CD4-positive, alpha-beta T cell treated with Interleukin-21 for 1 hour (primary cell): ENCODE data around the gene IRF5.
A peak's percentile ranks its signal among the peaks of the same experiment; 100 is the strongest.

Source experiments
- DNase-seq: peaks from one replicate; pipeline ENCODE4 v3.0.0-alpha.2; 2020

IRF5 gene, protein sequence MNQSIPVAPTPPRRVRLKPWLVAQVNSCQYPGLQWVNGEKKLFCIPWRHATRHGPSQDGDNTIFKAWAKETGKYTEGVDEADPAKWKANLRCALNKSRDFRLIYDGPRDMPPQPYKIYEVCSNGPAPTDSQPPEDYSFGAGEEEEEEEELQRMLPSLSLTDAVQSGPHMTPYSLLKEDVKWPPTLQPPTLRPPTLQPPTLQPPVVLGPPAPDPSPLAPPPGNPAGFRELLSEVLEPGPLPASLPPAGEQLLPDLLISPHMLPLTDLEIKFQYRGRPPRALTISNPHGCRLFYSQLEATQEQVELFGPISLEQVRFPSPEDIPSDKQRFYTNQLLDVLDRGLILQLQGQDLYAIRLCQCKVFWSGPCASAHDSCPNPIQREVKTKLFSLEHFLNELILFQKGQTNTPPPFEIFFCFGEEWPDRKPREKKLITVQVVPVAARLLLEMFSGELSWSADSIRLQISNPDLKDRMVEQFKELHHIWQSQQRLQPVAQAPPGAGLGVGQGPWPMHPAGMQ

DNA sequence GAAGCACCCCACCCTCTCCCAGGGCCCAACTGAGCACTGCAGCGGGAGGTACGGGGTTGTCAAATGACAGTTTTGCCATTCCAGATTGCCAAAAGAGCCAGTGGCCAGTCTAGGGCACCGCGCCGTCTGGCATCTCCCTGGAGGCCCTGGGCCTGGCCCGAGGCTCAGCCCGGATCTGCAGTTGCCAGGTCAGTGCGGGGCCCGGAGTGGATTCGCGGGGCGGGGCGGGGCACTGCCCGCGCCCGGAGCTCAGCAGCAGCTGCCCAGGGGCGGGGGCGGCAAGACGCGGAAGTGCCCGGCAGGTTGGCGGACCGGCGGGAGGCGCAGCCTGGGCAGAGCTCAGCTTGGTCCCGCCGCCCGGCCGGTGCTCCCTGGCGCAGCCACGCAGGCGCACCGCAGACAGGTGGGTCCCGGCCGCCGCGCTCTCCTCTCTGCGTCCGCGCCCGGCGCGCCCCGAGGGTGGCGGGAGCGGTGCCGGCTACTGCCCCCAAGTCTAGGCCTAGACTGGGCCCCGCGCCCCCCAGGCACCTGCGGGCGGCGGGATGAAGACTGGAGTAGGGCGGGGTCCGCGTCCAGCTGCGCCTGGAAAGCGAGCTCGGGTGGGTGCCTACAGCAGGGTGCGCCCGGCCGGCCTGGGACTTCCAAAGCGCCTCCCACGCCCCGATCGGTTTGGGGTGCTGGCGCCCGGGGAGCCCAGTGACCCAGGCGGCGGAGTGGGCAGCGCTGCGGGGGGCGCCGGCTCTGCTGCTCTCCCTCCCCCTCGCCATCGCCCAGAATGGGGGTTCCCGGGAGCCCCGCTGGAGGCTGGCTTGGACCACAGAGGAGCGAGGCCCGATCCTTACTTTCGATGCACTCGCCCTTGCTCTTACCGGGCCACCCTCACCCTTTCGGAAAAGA, at the start of gene IRF5:
Gene IRF5, plus strand, starts transcription at position 281 of the 897 bp plus-strand sequence. CDS start 4,155 bp downstream, outside the sequence.
- no peak for DNase-seq

DNA sequence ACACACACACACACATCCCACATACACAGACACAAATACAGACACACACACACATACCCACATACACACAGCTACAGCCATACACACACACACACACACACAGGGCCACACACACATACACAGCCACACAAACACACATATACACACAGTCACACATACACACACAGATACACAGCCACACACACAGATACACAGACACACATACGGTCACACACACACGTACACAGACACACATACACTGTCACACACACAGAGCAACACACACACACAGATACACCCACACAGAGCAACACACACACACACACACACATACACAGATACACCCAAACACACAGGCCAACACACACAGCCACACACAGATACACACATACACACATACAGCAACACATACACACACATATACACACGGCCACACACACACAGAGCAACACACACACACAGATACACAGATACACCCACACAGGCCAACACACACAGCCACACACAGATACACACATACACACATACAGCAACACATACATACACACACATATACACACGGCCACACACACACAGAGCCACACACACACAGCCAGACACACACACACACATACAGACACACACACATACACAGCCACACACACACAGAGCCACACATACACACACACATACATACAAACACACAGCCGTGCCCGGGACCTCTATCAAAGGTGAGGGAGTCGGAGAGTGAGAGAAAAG, 49.5 kb upstream of the IRF5 start:
- no peak for DNase-seq

DNA sequence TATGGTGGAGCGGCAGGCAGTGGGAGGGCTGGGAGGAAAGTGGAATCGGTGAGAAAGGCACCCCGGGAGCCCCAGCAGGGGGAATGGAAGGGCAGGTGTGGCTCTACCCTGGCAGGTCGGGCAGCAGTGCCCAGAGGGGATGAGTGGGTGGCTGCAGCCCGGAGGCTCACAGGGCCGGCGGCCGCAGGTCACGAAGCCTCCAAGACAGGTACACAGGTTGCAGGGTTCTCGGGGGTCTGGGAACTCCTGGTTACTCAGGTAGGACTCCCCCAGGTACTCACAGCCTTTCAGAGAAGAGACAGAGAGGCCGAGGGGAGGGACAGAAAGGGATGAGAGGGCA, 49.0 kb upstream of the IRF5 start:
- no peak for DNase-seq

DNA sequence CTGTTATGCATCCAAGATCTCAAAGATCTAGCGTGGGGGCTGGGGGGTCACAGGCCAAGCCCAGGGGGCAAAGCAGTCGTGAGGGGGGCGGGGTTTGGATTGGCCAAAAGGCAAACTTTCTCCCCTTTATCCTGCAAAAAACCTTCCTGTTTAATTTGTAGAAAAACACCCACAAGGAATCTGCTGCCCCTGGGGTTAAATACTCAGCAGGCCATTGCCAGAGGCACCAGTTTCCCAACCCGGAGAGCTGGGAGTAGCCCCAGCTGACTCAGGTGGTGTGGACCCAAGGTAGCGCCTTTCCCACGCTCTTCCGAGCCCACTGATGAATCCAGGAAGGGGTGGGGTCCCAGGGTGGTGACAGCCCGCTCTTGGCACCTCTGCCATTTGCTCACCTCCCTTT, 48.6 kb upstream of the IRF5 start:
- DNase-seq: no peak

DNA sequence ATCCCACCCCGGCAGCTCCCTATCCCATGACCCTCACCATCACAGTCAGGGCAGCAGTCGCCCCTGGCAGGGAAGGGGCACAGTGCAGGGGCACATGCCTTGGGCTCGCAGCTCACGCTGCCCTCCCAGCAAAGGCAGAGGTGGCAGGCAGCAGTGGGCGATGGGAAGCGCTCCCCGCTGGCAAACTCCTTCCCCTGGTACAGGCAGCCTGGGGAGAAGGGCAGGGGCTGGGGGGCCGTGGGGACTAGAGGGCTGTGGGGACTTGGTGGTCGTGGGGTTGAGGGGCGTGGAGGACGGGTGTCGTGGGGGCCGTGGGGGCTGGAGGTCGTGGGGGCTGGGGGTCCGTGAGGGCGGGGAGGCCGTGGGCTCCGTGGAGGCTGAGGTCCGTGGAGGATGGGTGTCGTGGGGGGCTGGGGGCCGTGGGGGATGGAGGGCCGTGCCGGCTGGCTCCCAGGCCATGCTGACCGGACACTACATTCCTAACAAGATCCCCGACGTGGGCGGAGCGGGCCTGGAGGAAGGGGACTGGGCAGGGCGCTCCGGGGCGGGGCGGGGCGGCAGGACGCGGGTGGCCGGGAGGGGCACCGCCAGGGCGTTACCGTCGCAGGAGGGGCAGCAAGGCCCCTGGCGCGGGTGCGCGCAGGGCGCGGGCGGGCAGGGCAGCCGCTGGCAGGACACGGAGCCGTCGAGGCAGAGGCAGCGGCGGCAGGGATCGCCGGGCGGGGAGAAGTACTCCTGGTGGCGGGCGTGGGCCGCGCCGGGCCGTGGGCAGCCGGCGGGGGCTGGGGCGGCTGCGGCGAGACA, 47.2 kb upstream of the IRF5 start:
- DNase-seq: no peak

DNA sequence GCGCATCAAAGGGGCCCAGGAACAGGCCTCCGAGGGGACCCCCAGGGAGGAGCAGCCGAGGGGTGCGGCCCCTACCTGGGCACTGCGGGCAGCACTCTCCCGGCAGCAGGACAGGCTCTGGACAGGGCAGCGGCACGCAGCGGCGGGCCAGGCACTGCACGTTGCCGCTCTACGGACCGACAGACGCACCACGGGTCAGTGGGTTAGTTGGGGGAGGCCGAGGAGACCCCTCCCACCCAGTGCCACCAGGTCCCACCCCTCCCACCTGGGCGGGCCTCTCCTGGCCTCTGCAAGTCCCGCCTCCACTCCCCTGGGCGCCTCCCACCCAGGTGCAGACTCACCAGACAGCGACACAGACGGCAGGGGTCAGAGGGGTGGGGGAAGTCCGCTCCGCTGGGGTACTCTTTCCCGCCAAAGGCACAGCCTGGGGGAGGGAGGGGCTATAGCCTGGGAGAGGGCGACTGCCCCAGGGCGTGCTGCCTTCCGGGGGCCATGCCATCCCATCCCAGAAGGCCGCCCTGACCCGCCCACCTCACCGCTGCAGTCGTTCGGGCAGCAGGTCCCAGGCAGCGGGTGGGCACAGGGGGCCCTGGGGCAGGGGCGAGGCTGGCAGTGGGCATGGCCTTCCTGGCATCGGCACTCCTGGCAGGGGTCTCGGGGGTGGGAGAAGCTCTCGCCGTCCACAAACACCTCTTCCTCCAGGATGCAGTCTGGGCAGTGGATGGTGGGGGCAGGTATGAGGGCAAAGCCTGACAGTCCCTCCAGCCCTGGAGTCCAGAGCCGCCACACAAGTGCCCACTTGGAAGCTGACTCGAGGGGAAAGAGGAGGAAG, 46.4 kb upstream of the IRF5 start:
- no peak for DNase-seq

DNA sequence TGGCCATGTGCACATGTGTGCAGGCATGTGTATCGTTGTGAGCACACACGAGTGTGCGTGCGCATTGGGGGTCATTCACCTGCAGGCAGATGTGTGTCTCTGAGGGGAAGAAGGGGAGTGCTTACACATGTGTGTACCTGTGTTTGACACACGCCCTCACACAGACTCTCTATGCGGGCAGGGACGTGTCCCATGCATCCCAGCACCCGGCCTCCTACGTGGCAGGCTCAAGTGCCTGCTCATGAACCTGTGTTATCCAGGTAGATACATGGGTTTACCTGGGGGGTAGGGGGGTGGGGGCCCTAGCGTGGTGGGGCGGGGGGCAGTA, 45.8 kb upstream of the IRF5 start:
- no peak for DNase-seq

DNA sequence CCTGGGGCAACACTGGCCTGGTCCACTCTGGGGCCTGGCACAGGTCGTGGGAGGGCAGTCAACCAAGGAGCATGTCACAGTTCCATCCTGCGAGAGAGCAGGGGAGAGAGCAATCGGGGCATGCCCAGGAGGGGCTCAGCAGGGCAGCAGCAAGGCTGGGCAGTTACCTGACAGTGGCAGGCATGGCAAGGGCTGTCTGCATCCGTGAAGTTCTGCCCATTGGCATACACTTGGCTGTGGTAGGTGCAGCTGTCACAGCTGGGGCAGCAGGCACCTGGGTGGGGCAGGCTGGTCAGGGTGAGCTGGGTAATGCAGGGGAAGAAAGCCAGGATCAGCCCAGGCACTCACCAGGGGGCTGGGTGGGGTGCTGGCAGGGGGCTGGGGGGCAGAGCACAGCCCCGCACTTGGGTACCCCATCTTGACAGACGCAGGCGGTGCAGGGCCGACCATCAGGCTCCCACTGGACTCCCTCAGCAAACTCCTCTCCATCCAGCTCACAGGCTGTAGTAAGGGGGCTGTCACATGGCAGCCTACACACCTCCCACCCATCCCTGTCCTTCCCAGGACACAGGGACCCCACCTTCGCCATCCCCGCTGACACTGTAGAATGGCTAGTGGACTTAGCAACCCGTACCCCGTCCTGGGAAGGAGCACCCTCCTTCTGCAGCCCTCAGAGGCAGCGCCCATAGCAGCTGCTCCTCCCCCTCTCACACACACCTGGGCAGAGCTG, 45.0 kb upstream of the IRF5 start:
- DNase-seq: no peak

DNA sequence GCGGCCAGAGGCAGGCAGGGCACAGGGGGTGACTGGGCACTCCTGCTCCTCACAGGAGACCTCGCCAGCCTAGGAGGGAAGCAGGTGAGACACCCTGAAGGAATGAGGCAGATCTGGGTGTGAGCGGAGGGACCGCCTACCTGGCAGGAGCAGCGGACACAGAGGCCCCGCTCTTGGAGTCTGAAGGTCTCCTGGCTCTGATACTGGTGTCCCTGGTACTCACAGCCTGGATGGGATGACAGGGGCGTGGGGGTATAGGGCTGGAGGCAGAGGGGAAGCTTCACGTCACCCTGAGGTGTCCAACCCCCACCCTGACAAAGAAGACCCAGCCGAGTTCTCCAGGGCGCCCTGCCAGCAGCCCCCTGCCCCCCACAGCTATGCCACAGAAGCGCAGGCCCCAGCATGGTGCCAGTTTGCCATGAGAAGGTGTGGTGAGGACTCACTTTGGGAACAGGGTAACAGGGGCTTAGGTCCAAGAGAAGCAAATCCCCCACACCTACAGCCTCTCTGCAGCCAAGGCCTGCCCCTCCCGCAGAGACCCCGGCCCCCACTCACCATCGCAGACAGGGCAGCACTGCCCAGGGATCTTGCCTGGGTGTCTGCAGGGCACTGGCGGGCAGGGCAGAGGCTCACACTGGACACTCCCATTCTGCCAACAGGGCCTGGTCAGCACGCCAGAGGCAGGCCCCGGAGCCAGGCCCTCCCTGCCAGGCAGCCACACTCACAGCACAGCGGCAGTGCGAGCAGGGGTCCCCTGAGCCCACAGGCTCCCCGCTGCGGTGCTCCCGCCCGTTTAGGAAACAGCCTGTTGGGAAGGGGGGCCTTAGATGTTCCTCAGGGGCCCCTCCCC, 44.3 kb upstream of the IRF5 start:
- DNase-seq: no peak

DNA sequence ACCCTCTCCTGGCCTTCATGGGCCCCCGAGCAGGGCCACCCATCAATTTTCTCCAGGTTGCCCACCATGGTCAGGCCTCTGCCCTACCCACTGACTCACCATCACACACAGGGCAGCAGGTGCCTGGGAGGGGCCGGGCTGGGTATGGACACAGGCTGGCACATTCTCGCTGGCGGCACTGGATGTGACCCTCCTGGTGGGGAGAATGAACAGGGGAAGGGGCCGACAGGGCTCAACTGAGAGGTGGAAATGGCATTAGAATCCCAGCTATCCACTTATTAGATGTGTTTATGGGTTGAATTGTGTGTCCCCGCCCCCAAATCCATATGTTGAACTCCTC, 43.7 kb upstream of the IRF5 start:
- DNase-seq: no peak

DNA sequence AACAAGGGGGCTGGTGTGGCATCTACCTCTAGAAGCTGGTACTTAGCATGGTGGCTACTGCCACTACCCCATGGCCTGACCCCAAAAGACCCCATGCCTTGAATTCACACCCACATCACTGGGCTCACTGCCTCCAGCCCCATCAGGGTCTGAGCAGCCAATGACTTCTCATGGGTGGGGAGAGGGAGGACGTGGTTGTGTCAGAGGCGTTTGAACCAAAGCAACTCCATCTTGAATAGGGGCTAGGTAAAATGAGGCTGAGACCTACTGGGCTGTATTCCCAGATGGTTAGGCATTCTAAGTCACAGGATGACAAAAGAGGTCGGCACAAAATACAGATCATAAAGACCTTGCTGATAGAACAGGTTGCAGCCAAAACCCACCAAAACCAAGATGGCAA, 42.4 kb upstream of the IRF5 start:
- DNase-seq: no peak

DNA sequence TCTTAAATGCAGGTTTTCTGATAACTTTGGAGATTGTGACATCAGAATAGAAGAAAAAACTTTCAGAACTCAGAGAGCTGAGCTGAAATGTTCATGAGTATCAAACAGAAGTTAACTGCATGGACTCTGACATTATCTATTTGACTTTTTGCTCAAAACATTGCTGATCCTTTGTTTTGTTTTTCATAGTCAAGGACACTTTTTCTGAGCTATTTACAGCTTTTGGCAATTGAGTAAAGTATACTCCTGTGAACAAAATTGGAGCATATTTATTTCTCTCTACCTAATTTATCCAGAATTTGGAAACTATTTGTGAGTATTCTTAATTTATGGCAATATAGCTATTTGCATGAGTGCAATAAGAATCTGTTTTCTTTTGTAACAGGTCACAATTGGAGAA, 38.3 kb upstream of the IRF5 start:
- no peak for DNase-seq

DNA sequence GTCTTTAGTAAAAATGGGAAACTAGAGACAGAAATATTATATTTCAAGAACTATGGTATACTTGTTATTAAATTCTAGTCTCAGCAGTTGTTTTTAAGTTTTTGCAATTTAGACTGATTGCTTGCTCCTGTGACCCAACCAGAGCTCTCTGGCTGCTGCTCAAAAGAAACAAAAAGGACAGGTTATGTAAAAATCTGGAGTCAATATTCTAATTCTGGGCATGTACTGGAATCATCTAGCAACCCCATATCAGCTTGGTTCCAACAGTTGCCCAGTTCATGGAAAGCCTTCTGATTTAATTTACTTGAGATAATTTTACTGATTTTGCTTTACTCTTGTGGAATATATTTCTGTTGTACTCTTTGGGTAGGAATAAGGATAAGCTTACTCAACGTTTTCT, 37.5 kb upstream of the IRF5 start:
- DNase-seq: no peak

DNA sequence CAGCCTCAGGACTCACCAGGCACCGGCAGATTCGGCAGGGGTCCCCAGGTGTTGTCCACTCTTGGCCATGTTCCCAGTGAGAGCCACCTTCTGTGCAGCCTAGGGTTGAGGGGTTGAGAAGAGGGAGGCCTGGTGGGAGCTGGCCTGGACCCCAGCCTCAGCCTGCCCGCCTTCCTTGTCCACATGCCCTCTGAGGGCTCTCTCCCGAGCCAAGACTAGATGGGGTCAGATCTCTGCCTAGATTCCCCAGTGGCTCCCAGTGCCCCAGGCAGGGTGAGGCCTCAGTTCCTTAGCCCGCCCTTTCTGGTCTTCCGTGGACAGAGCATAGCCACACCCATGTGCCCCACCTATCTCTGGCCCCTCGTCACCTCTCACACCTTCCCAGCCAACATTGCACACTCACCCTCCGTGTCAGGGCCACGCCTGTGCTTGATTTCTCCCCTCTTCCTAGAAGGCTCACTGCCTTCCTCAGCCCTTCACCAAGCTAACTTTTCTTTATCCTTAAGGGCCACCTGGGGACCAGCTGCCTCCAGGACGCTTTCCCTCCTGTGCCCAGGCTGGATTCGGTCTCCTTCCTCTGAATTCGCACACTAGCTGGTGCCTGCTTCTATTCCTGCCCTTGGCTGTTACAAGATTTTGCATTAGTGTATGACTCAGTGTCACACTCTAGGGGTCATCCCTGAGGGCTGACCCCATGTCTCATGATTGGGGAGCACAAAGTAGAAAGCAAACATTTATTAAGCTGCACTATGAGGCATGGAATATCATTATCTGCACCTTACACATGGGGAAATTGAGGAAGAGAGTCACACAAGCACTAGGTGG, 34.8 kb upstream of the IRF5 start:
- DNase-seq: no peak

DNA sequence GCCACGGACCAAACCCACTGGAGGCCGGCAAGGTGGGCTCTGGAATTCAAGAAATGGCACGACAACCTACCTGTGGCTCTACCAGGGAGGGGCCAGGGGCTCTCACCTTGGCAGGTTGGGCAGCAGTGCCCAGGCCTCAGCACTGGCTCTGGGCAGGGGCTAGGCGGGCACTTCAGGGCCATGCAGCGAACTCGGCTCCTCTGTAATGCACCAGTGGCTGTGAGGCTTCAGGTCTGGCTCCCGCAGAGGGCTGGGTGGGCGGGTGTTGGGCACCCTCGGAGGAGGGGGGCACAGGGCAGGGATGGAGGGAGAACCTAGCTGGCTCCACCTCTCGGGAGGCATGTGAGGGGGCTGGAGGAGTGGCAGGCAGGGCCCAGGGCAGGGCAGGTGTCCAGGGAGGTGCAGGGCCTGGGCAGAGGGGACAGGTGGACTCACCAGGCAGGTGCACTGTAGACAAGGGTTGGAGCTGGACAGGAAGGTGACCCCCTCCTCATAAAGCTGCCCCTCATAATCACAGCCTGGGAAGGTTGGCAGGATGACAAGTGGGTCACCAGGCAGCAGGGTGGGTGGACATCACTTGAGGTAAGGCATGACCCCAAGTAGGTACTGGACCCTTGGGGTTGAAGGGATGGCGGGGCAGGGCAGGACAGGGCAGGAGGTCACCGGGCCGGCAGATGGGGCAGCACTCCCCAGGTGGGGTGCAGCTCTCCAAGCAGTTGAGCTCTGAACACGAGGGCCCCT, 33.9 kb upstream of the IRF5 start:
- no peak for DNase-seq

DNA sequence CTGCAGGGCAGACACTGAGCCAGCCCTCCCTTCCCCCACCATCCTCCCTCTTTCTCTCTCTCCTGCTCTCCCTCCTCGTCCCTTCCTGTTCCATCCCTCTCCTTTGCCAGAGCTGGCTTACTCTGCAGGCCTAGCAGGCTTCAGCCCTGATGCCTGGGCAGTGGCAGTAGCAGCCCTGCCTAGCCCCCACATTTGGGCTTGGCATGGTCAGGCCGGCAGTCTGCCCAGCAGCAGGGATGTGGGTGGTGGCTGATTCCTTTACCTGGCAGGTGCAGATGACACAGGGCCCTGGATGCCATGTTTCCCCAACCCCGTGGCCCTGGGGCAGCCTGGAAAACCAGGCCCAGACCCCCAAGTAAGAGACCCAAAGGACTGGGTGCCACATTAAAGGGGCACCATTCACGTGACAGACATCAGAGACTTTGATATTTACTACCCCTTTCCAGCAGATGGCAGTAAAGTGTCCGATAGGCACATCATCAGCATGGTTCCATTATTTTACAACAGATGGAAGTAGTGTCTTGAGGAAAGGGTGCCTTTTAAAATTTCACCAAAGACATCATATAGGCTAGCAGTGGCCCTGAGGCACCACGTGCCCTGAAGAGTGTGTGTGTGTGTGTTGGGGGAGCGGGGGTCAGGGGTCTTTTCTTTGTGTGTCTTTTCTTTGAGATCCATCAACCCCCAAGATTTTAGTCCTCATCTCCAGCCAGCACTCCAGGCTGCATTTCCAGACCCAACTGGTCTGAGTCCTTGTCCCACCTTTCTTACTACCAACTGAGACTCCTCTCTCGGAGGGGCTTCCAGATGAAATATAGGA, 33.1 kb upstream of the IRF5 start:
- peak; percentile 72 for DNase-seq

DNA sequence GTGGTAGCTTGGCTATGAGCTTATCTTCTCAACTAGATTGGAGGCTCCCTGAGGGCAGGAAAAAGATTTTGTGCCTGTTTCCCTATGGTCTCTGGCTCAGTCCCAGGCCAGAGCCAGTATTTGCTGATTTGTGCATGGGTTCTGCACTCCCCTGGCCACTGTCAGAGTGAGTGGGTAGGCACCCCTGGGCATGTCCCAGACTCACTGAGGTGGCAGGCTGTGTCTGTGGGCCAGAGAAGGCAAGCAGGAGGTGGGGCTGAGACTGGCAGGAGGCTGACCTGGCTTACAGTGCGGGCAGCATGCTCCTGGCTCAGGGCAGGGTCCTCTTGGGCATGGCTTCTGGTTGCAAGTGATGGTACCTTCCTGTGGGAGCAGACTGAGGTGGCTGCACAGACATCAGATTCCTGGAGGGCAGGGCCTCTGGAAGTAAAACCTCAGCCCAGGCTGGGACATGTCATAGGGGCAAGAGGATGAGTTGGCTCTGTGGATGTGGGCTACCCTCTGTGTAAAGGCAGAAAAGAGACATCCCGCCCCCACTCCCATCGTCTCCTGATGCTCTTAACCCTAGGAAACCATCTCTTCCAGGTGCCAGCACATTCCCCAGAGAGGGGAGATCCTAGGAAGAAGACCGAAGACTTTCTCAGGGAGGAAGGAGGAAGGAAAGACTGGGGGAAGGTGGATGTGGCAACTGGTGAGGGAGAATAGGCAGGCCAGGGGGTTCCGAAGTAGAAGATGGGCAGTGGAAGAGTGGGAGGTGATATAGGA, 31.5 kb upstream of the IRF5 start:
- DNase-seq: no peak
